ENCODE measurements around the gene RNU1-1.
A peak's percentile ranks its signal among the peaks of the same experiment; 100 is the strongest.
"Not testable (repeated sequence)": the region's sequence is repeated elsewhere in the genome, so short reads cannot be mapped to it uniquely, and the experiment has no call there.

Gene RNU1-1

GRCh38 chr1:16514107-16515055, at the start of gene RNU1-1:
RNU1-1 (minus strand) TSS chr1:16514285.
- DNase-seq = peak; percentile 62

GRCh38 chr1:16561035-16561434, 47.0 kb upstream of the RNU1-1 start:
- not testable (repeated sequence) for DNase-seq

DNA sequence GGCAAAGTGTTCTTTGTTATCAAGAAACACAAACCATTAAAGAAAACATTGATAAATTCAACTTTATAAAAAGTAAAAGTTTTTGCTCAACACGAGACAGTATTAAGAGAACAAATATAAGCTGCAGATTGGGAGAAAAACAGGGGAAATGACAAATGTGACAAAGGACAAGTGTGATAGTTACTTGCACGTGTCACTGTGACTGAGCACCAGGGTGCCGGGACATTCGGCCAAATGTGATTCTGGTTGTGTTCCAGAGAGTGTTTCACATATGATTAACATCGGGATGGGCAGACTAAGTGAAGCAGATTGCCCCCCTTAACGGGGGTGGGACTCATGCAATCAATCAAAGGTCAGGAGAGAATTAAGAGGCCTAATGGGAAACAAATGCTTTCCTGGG, 46.4 kb upstream of the RNU1-1 start:
- not testable (repeated sequence) for DNase-seq

DNA sequence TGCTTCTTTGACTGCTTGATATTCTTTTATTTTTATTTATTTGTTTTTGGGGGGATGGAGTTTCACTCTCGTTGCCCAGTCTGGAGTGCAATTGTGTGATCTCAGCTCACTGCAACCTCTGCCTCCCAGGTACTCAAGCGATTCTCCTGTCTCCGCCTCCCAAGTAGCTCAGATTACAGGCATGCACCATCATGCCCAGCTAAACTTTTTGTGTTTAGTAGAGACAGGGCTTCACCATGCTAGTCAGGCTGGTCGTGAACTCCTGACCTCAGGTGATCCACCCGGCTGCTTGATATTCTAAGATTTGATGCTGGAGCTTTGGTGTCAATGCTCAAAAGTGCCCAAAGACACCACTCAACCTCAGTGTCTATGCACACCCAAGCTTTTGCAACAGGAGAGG, 45.6 kb upstream of the RNU1-1 start:
- not testable (repeated sequence) for DNase-seq

GRCh38 chr1:16557034-16557433, 42.9 kb upstream of the RNU1-1 start:
- DNase-seq = not testable (repeated sequence)

DNA sequence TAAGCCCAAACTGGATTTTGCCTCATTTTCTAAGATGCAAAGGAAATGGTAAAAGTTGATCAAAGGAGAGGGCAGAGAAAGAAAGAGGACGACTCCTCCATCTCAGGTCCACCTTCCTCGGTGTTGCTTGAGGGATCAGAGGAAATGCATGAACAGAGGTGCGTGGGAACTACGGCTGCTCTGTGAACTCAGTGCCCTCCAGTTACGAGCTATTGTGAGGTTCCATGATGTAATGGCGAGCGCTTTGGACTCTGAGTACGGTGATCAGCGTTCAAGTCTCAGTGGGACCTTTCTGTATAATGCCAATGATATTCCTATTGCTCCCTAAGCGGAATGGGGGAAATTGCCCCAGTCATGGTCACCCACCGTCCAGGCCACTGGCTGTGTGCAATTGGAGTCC, 39.2 kb upstream of the RNU1-1 start:
- DNase-seq = not testable (repeated sequence)

DNA sequence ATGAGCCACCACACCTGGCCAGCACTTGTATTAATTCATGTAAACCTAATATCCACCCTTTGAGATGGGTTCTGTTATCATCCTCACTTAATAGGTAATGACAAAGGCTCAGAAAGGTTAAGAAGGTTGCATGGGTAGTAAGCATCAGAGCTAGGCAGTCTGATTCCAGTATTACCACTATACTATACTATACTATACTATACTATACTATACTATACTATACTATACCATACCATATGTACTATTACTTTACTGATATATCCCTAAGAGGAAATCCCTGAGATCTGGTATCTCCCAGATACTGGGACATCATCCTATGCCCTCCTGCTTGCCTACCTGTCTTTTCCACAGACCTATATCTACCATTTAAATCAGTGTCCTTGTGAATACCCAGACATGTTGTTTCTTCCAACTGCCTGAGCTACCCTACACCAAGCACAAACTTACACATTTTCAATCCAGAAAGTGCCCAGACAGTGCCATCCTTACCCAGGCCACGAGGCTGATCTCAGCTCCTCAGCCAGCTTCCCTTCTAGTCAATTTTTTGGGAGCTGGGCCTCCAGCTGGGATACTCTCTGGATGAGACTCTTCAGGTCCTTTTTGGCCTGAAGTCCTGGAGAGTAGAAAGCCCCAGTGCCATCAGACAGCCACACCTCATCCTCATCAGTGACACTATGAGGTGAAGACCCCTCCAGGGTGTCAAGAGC, 36.3 kb upstream of the RNU1-1 start:
- DNase-seq = not testable (repeated sequence)

DNA sequence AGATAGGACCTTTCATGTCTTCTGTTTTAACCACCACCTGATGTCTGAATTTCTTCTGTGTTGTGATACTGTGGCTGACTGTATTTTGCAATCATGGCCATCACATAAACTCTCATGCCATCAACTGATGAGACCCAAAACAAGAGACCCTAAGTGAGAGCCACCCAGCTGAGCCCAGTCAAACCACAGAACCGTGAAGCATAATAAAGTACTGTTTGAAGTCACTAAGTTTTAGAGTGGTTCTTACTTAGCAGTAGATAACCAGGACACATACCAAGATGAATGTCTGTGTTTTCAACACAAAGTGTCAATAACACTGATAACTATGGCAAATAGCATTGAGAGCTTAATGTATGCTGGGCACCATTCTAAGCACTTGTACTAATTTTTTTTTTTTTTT, 35.5 kb upstream of the RNU1-1 start:
- not testable (repeated sequence) for DNase-seq

DNA sequence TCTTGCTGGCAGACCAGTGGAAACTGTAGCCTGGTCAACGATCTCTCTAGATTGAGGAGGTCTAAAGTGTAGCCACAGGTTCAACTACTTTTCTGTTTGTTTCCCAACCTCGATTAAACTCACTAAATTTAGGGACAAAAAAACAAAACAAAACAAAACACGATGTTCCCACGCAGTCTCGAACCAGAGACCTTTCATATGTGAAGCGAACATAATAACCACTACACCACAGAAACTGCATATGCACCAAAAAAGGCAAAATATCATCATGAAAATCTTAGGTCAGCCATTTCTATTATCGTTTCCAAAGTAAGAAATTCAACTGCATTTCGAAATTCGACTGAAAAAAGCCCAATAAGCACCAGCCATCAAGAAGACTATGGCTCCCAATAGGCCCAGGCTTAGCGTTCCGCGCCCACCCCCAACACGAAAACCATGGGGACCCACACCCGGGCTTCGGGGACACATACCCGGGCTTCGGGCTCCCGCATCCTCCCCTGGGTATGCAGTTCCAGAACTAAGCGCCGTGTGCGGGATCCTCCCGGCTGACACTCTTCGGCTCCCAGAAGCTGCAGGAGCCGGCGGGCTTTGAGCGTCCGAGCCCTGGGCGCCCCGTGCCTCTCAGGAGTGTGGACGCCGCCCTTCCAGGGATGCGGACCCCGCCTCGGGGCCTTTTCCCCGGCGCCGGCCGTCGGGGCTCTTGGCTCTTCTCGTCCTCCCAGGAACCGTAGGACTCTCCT, 33.6 kb upstream of the RNU1-1 start:
- DNase-seq = not testable (repeated sequence)

- DNase-seq = not testable (repeated sequence)
These were observed 31.6 kb upstream of the RNU1-1 start for GRCh38 chr1:16545682-16546095.

GRCh38 chr1:16540421-16540893, 26.4 kb upstream of the RNU1-1 start:
- DNase-seq = not testable (repeated sequence)

DNA sequence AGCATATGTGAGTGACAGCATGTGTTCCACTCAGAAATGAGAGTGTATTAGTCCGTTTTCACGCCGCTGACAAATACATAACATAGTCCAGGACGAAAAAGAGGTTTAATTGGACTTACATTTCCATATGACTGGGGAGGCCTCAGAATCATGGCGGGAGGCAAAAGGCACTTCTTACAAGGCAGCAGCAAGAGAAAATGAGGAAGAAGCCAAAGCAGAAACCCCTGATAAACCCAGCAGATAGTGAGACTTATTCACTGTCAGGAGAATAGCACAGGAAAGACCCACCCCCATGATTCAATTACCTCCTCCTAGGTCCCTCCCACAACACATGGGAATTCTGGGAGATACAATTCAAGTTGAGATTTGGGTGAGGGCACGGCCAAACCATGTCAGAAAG, 23.4 kb upstream of the RNU1-1 start:
- DNase-seq = not testable (repeated sequence)

GRCh38 chr1:16536796-16537195, 22.7 kb upstream of the RNU1-1 start:
- not testable (repeated sequence) for DNase-seq

DNA sequence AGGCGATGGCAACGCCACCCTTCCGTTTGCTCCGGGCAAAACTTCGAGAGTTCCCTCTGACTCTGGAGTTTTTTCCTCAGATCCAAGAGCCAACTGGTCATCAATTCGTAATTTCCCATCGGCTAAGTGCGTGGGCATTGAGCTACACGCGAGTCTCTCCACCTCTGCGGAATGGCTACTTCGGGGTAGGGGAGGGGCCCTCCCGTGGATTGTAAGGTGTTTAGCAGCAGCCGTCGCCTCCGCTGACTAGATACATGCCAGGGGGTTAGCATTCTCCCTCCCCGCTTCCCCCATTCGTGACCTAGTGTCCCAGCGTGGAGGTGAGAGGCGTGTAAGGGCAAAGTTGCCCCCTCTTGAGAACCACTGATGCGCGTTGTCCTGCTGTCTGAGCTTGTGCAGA, 21.8 kb upstream of the RNU1-1 start:
- DNase-seq = not testable (repeated sequence)

DNA sequence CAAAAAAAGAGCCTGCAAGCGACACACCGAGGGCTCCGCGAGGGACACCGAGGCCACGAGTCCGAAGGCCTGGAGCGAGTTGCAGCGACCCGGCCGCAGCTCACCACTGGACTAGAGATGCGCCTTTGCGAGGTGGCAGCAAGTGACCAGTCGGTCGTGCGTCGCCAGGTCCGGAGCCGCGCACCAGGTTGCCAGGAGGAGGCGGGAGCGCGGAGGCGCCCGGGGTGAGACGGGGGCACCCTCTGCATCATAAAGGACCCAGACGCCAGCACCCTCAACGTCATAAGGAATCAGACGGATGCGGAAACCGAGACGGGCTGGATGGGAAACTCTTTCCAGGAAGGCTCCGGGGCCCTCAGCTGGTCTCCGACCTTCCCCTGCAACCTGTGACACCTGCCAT, 21.4 kb upstream of the RNU1-1 start:
- not testable (repeated sequence) for DNase-seq

- peak; percentile 38 for DNase-seq
These were observed 20.9 kb upstream of the RNU1-1 start for GRCh38 chr1:16534829-16535456.

GRCh38 chr1:16534239-16534828, 20.2 kb upstream of the RNU1-1 start:
- DNase-seq = not testable (repeated sequence)

GRCh38 chr1:16532235-16532991, 18.3 kb upstream of the RNU1-1 start:
- not testable (repeated sequence) for DNase-seq

GRCh38 chr1:16528338-16528737, 14.3 kb upstream of the RNU1-1 start:
- not testable (repeated sequence) for DNase-seq

- DNase-seq = not testable (repeated sequence)
These were observed 11.7 kb upstream of the RNU1-1 start for GRCh38 chr1:16525769-16526168.

GRCh38 chr1:16521679-16522078, 7.6 kb upstream of the RNU1-1 start:
- DNase-seq = not testable (repeated sequence)
